ENCODE results near the gene KLHL14.
A peak's percentile ranks its signal among the peaks of the same experiment; 100 is the strongest.

Gene KLHL14

DNA sequence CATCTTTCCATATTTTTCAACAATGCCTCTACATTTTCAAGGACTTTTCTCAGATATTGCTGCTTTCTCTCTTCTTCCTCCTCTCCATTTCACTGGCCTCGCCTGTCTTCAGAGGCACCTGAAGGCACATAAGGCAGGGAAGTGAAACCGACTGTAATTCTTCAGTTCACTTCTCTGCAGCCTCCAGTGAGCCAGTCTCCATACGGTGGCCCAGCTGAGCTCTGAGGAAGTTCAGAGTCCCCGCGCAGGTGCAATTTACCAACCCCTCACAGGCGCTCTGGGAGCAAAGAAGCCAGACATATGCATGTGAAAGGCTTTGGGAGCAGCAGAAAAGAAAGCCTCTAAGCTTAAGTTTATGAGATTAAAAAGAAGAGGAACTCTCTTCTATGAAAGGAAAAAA is 12.4 kb downstream of the KLHL14 start:
- DNase-seq (peak; percentile 71), ATAC-seq (replicated peaks) (peak; percentile 97)
- H3K36me3 Mint-ChIP-seq = peaks cover 8 to 26% of the 10 kb centered on the region in 2 donors
- peaks cover 32 to 80% of the 10 kb centered on the region in 2 donors for H3K4me1 Mint-ChIP-seq
- H3K27me3 Mint-ChIP-seq = no peaks in the 10 kb centered on the region
- H3K9me3 Mint-ChIP-seq = no peaks in the 10 kb centered on the region
- peak overlapping the region; percentile 9 to 62 for H3K4me3 Mint-ChIP-seq
- H3K27ac Mint-ChIP-seq = peak overlapping the region; percentile 59

DNA sequence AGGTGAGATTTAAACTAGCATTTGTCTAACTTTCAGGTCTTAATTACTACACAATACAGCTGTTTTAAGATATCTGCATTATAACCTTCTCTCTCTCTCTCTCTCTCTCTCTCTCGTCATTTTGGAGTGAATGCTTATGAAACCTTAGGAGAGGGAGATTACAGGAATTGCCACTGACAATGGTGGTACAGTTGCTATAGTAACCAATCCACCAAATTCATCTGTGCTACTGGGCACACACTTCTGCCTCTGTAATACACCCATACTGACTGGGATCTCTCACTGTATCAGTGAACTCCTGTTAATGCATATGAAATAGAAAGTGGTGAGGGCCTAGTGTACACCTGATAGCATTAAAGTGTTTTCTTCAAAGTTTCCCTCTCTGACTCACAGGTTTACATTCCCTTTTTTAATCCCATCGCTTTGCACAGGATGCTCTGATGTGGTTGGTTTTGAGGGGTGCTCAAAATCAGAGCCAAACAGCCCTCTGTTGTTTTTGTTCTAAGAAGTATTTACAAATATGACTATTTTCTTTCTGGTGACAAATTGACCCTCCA is 13.1 kb downstream of the KLHL14 start:
- ATAC-seq (replicated peaks) = peak in 1 of 2 donors; percentile 18
- Mint-ChIP-seq H3K27me3 (no peaks in the 10 kb centered on the region), H3K4me3 (peak overlapping the region; percentile 9 to 62), H3K4me1 (peaks cover 37 to 82% of the 10 kb centered on the region in 2 donors), H3K36me3 (peaks cover 11 to 30% of the 10 kb centered on the region in 2 donors), H3K9me3 (no peaks in the 10 kb centered on the region), H3K27ac (peak overlapping the region; percentile 85)
- no peak for DNase-seq

DNA sequence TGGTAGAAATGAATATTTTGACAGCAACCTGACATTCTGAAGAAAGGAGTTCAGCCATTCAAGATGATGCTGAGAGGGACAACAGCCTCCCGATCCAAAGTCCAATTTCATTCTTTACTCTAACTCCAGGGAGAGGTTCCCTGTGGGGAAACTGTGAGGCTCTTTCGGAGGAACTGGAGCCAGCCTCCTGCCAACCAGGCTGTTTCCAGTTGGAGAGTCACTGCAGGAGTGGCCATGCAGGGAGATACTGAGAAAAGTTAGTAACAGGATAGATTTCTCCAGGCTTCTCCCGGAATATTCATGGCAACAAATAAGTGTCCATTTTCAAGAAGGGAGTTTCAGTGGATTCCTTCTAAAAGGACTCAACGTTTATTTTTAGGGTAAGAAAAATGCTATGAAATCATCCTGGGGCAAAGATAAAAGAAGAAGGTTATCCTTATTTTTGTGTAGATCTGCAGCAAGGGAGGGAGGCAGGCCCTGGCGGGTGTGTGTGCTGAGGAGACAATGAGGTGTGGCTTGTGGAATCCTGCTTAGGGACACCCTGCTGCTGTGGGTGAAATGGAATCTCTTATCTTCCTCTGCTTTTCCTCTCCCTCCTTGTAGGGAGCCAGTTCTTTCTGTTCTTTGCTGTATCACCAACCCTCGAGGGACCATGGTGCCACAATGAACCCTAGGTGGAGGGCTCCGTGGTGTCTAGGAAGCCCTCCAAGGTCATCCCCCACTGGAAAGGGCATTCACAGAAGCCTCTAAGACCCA is 18.1 kb downstream of the KLHL14 start:
- H3K36me3 Mint-ChIP-seq = peaks cover 23 to 53% of the 10 kb centered on the region in 2 donors
- ATAC-seq (replicated peaks) = no peak

DNA sequence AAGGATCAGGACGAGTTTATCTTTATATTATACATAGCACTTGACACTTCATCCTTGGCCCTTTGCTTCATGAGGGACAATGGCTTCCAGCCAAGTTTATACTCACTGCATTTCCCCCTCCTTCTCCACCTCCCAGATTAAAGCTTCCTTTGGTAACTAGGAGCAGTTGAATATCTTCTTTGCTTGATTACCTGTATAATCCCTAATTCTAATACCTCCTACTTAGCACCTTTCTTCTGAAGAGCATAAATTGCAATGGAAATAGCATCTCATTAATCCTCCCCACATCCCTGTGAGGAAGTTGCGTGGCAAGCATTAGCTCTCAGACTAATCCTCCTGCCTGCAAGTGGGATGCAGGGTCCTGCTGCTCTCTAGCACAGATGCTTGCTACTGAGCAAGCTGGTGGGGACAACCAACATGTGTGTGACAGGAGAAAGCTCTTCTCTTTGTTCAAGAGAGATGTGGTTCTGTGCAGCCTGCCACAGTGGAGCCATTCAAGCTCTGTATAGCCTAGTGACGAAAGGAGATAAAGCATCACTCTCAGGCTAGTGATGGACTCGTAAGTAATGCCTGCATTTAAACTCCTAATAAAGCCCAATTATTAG is 19.1 kb downstream of the KLHL14 start:
- Mint-ChIP-seq H3K36me3 (peaks cover 27 to 51% of the 10 kb centered on the region in 2 donors), H3K9me3 (no peaks in the 10 kb centered on the region), H3K27ac (no peak overlapping the region), H3K4me3 (no peak overlapping the region), H3K4me1 (peaks cover 38 to 77% of the 10 kb centered on the region in 2 donors), H3K27me3 (no peaks in the 10 kb centered on the region)
- DNase-seq (no peak), ATAC-seq (replicated peaks) (no peak)

More for the DNA sequence above, 18.1 kb downstream of the KLHL14 start:
- Mint-ChIP-seq H3K4me1 (peaks cover 40 to 79% of the 10 kb centered on the region in 2 donors), H3K9me3 (no peaks in the 10 kb centered on the region), H3K27ac (peak overlapping the region; percentile 57), H3K27me3 (no peaks in the 10 kb centered on the region), H3K4me3 (no peak overlapping the region)
- no peak for DNase-seq

DNA sequence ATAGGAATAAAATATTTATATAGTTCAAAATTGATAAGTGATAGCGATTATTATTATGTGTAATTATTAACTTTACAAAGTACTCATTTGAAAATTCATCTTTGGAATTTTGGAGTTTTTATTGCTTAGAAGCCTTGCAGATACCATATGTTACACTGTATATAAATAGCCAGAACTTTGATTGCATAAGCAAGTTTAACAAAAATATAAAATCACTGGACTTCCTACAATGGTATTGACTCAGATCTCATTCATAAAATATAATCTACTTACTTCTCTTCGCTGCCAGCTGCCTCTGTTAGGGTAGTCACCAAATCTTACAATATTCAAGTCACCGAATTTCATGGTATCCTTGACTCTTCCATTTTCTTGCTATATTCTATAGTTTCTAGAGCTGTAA is 22.5 kb downstream of the KLHL14 start:
- ATAC-seq (replicated peaks) (no peak), DNase-seq (no peak)
- Mint-ChIP-seq H3K36me3 (peaks cover 21 to 33% of the 10 kb centered on the region in 2 donors), H3K27me3 (no peaks in the 10 kb centered on the region), H3K4me3 (no peak overlapping the region), H3K4me1 (peaks cover 28 to 46% of the 10 kb centered on the region in 2 donors), H3K27ac (no peak overlapping the region), H3K9me3 (no peaks in the 10 kb centered on the region)

DNA sequence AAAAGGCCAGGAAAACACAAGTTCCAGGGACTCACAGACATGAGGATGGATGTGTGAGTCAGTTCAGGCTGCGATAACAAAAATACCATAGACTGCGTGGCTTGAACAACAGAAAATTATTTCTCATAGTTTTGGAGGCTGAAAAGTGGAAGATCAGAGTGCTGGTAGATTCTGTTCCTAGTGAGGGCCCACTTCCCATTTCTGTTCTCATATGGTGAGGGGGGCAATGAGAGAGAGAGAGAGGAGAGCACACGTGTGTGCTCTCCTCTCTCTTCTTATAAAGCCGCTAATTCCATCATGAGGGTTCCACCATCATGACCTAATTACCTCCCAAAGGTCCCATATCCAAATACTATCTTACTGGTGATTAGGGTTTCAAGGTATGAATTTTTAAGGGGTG is 23.0 kb downstream of the KLHL14 start:
- Mint-ChIP-seq H3K27me3 (no peaks in the 10 kb centered on the region), H3K4me1 (peaks cover 25 to 41% of the 10 kb centered on the region in 2 donors), H3K36me3 (peaks cover 19 to 30% of the 10 kb centered on the region in 2 donors), H3K9me3 (no peaks in the 10 kb centered on the region), H3K4me3 (no peak overlapping the region), H3K27ac (peak overlapping the region; percentile 52)
- ATAC-seq (replicated peaks) = peak; percentile 54 to 55
- no peak for DNase-seq

DNA sequence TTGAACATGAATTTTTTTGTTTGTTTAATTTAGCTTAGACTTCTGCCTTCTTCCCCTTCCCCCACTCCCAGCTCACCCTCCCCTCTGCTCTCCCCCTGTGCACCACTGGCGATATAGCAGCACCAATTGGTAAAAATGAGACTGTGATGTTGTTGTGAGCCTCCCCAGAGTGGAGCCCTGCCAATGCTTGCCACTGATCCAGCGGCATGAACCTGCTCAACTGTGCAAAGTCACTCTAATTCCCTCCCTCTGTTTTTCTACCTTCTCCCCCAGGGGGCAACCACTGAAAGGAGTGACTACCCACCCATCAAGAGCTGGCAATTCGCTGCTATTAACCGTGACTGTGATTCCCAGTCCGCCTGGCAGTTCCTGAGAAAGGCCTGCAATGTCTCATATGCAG is 30.2 kb downstream of the KLHL14 start:
- Mint-ChIP-seq H3K4me1 (peaks cover 14 to 34% of the 10 kb centered on the region in 2 donors), H3K4me3 (no peak overlapping the region), H3K36me3 (peaks cover 14 to 29% of the 10 kb centered on the region in 2 donors), H3K27me3 (no peaks in the 10 kb centered on the region), H3K27ac (peak overlapping the region; percentile 83), H3K9me3 (no peaks in the 10 kb centered on the region)
- ATAC-seq (replicated peaks) (no peak), DNase-seq (no peak)

DNA sequence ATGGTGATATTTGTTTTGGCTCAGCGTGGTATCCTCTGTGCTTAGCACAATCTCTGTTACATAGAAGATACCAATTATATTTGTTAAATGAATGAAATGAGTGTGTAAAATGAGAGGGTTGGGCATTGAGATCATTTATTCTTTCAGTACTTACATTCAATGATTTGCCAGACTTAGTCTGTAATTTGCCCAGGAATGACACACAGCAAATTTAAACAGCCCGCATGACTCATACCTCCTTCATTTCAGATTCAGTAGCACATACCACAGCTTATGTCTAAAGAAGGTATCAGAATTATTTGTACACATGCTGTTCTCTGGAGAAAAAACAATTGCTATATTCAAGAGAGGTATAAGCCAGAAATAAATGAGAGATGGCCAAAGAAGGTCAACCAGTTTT is 37.0 kb downstream of the KLHL14 start:
- H3K4me1 Mint-ChIP-seq = peaks cover 28 to 44% of the 10 kb centered on the region in 2 donors
- H3K4me3 Mint-ChIP-seq = no peak overlapping the region
- peaks cover 4% of the 10 kb centered on the region in 2 donors for H3K9me3 Mint-ChIP-seq
- ATAC-seq (replicated peaks) = no peak
- H3K27ac Mint-ChIP-seq = no peak overlapping the region
- DNase-seq = no peak
- no peaks in the 10 kb centered on the region for H3K27me3 Mint-ChIP-seq
- H3K36me3 Mint-ChIP-seq = peaks cover 30 to 47% of the 10 kb centered on the region in 2 donors

DNA sequence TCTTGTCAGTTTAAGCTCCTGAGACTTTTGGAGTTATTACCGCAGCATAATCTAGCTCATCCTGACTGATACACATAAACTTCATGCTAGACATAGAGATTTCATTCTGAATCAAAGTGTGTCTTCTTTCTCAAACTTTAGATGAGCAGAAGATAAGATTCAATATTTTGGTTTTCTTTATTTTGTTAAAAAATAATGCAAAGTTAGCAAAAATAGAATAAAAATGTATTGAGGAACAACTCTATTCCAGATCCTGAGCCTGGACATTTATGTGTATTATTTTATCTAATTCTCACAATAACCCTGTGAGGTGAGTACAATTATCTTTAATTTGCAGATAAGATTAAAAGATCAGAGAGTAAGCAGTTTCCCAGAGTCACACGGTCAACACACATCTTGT is 38.4 kb downstream of the KLHL14 start:
- ATAC-seq (replicated peaks) (no peak), DNase-seq (no peak)
- Mint-ChIP-seq H3K9me3 (peaks cover 4% of the 10 kb centered on the region in 2 donors), H3K36me3 (peaks cover 26 to 40% of the 10 kb centered on the region in 2 donors), H3K27me3 (no peaks in the 10 kb centered on the region), H3K4me3 (no peak overlapping the region), H3K4me1 (peaks cover 30 to 52% of the 10 kb centered on the region in 2 donors), H3K27ac (no peak overlapping the region)

DNA sequence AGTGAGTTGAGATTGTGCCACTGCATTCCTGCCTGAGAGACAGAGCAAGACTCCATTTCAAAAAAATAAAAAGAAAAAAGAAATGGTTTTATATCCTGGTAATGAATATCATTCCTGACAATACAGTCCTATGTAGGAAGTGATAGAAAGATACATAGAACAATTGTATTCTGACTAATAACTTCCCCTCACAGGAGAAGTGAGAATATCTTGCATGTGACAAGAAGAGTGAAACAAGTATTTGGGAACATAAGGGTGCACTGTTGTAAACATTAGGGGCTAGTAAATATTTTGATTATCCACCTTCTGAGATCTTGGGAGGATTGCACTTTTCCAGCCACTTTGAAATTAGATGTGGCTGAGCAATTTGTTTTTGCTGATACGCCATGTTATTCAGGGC is 40.7 kb downstream of the KLHL14 start:
- Mint-ChIP-seq H3K4me1 (peaks cover 37 to 54% of the 10 kb centered on the region in 2 donors), H3K27me3 (no peaks in the 10 kb centered on the region), H3K27ac (no peak overlapping the region), H3K36me3 (peaks cover 25 to 45% of the 10 kb centered on the region in 2 donors), H3K4me3 (no peak overlapping the region), H3K9me3 (peaks cover 4% of the 10 kb centered on the region in 2 donors)
- DNase-seq (no peak), ATAC-seq (replicated peaks) (peak; percentile 85 to 91)

DNA sequence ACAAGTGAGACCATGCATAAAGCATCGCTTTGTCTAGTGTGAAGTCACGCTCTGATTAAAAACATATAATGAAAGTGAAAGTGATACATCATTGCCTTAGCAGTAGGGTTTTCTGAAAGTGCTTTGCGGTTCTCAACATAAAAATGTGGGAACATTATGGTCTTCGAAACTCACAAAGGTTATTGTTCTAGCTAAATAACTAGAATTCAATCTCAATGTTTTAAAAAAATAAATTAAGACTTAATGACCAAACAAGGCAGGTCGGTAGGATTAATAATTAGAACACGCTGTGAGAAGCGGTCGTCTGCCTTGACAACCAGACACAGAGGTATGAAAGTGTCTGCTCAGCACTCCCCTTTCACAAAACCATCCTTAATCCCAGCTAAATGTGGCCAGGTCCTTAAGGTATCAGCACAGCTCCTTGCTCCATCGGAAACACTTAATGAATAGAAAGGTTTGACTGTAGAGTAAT is 42.2 kb downstream of the KLHL14 start:
- peaks cover 4% of the 10 kb centered on the region in 2 donors for H3K9me3 Mint-ChIP-seq
- peak overlapping the region; percentile 64 to 71 for H3K4me3 Mint-ChIP-seq
- H3K27ac Mint-ChIP-seq = peak overlapping the region; percentile 65
- H3K36me3 Mint-ChIP-seq = peaks cover 25 to 41% of the 10 kb centered on the region in 2 donors
- H3K4me1 Mint-ChIP-seq = peaks cover 35 to 51% of the 10 kb centered on the region in 2 donors
- ATAC-seq (replicated peaks) (peak; percentile 85), DNase-seq (no peak)
- no peaks in the 10 kb centered on the region for H3K27me3 Mint-ChIP-seq

DNA sequence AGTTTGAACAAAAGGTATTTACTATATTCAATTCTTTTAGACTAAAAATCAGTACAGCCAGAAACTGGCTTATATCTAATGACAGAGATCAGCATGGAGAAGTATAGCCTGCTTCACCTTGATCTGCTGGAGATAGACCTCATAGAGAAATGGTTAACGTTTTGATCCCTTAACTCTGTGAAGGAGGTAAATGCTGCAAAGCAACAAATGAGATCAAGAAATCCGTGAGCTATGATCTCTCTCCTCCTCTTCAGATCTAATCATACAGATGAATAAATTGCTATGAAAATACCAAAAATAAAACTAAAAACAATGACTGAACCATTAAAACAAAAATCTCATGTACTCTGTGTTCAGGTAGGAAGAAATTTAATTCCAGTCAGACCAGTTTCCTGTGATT is 42.8 kb downstream of the KLHL14 start:
- DNase-seq (no peak), ATAC-seq (replicated peaks) (no peak)
- peak overlapping the region; percentile 65 for H3K27ac Mint-ChIP-seq
- peaks cover 32 to 45% of the 10 kb centered on the region in 2 donors for H3K4me1 Mint-ChIP-seq
- H3K27me3 Mint-ChIP-seq = no peaks in the 10 kb centered on the region
- H3K36me3 Mint-ChIP-seq = peaks cover 23 to 36% of the 10 kb centered on the region in 2 donors
- peaks cover 0 to 3% of the 10 kb centered on the region in 2 donors for H3K9me3 Mint-ChIP-seq
- H3K4me3 Mint-ChIP-seq = peak overlapping the region; percentile 64 to 71

DNA sequence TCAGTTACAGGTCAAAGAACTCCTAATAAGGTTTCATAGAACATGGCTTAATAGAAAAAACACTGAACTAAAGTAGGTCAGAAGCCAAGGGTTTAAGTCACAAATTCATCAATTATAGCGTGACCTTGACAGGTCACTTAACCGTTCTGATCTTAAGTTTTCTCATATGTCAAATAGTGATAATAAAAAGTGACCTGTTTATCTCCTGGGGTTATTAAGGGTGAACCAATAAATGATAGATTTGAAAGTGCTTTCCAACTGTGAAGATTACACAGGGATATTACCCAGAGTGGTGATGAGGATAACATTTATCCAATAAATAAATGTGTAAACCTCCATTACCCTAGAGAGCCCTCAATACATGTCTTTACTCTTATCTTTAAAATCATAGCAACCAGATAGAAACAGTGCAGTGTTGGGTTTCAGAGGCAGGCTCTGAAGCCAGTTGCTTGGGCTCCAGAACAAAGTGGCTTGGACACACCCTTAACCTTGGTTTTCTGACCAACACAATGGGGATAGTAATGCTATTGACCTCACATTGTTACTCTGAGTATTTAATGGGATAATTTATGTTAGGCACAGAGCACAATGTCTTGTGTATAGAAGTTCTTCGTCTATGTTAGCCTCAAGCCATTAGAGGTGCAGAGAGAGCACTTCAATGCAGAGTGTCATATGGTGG is 48.6 kb downstream of the KLHL14 start:
- H3K4me3 Mint-ChIP-seq = no peak overlapping the region
- H3K9me3 Mint-ChIP-seq = peaks cover 6 to 7% of the 10 kb centered on the region in 2 donors
- ATAC-seq (replicated peaks) (no peak), DNase-seq (no peak)
- peaks cover 27 to 37% of the 10 kb centered on the region in 2 donors for H3K36me3 Mint-ChIP-seq
- peaks cover 18 to 49% of the 10 kb centered on the region in 2 donors for H3K4me1 Mint-ChIP-seq
- H3K27ac Mint-ChIP-seq = no peak overlapping the region
- no peaks in the 10 kb centered on the region for H3K27me3 Mint-ChIP-seq

DNA sequence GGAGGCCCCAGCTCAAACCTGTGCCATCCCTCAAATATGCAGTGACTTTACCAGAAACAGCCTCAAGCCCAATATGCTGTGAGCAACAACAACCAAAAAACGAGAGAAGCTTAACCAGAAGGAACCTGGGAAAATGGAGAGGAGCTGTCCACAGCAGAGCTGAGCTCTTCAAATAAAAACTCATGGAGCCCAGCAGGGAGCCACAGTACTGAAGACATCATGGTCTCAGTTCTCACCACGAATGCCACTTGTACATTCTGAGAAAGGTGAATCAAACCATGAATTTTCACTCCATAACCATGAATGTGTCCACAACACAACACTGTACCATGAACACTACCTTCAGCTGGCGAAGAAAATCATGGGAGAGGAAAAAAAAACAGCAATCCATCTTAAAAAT is 50.5 kb downstream of the KLHL14 start:
- ATAC-seq (replicated peaks) = no peak
- no peak overlapping the region for H3K4me3 Mint-ChIP-seq

More for the DNA sequence above, 50.5 kb downstream of the KLHL14 start:
- H3K27ac Mint-ChIP-seq = no peak overlapping the region
- H3K36me3 Mint-ChIP-seq = peaks cover 23 to 29% of the 10 kb centered on the region in 2 donors
- peaks cover 6 to 7% of the 10 kb centered on the region in 2 donors for H3K9me3 Mint-ChIP-seq
- no peaks in the 10 kb centered on the region for H3K27me3 Mint-ChIP-seq
- H3K4me1 Mint-ChIP-seq = peaks cover 16 to 49% of the 10 kb centered on the region in 2 donors
- no peak for DNase-seq

Data from stimulated activated naive B cell treated with anti-CD40 and anti-IgM and Interleukin-4, amounts not matched to agents 10 μg/mL and 1 μg/mL and 100 μg/mL, for 72 hours (primary cell).